IMR-90 (cell line): Measurements from ENCODE around the gene EGF. TPM values are rescaled to one million over a fixed set of nuclear protein-coding genes. Genes with fewer than 3 reads are reported as not detected.

Experiments used
- ATAC-seq: fragments of 200-7000 bp; cut with Tn5 transposase; 2 replicates; pipeline ENCODE4 v1.9.1; 2020; ENCODE audit warnings: low read depth, mild to moderate bottlenecking, moderate library complexity
- BruUV-seq: library from RNA; stranded (reverse); fragments of 400-500 nt; replicated peaks from 2 replicates; lab custom pipeline; 2021; lab: Mats Ljungman, UMichigan
- CTCF ChIA-PET: fragments of 300-600 bp; formaldehyde crosslinking; extraction: SDS; loops from one replicate; lab custom pipeline; 2021; ENCODE audit warnings: antibody characterized with exemption; lab: Yijun Ruan, JAX
- POLR2A ChIA-PET: fragments of 300-600 bp; sonication (Branson Sonifier 250); formaldehyde crosslinking; loops from one replicate; lab custom pipeline; 2022; ENCODE audit warnings: antibody characterized with exemption; ENCODE audit not compliant: unreplicated experiment; lab: Charles Lee
- DNase-seq: peaks from one replicate; pipeline ENCODE4 v3.0.0; 2013
- H2AFZ ChIP-seq: replicated peaks from 2 replicates; pipeline ENCODE3; 2013; ENCODE audit warnings: low read length, mild to moderate bottlenecking; ENCODE audit not compliant: poor library complexity
- H2AK5ac ChIP-seq: 2 replicates; pipeline ENCODE4 v1.6.1; 2013; ENCODE audit warnings: low read depth, low read length, inconsistent platforms
- H2AK9ac ChIP-seq: replicated peaks from 2 replicates; pipeline ENCODE3; 2013; ENCODE audit warnings: mild to moderate bottlenecking, low read depth, low read length, moderate library complexity; ENCODE audit not compliant: poor library complexity
- H2BK120ac ChIP-seq: 2 replicates; pipeline ENCODE4 v1.6.1; 2013; ENCODE audit warnings: low read depth, low read length, inconsistent platforms
- H2BK15ac ChIP-seq: 3 replicates; pipeline ENCODE4 v1.6.1; 2013; ENCODE audit warnings: low read depth, low read length, inconsistent platforms
- H2BK20ac ChIP-seq: 2 replicates; pipeline ENCODE4 v1.6.1; 2013; ENCODE audit warnings: low read depth, mild to moderate bottlenecking, inconsistent platforms, low read length, moderate library complexity
- H2BK5ac ChIP-seq: 2 replicates; pipeline ENCODE4 v1.6.1; 2013; ENCODE audit warnings: mild to moderate bottlenecking, low read depth, low read length, inconsistent platforms; ENCODE audit not compliant: poor library complexity, severe bottlenecking
- H3K14ac ChIP-seq: replicated peaks from 2 replicates; pipeline ENCODE4 v1.6.1; 2013; ENCODE audit warnings: low read depth, low read length, inconsistent platforms
- H3K18ac ChIP-seq: 2 replicates; pipeline ENCODE4 v1.6.1; 2013; ENCODE audit warnings: low read depth, low read length, control low read depth
- H3K23ac ChIP-seq: 2 replicates; pipeline ENCODE4 v1.6.1; 2013; ENCODE audit warnings: low read depth, low read length, inconsistent platforms
- H3K27ac ChIP-seq: 2 replicates; pipeline ENCODE4 v1.5.1; 2013; ENCODE audit warnings: mild to moderate bottlenecking, control low read depth, low read length; ENCODE audit not compliant: insufficient read depth
- H3K27me3 ChIP-seq: 2 replicates; pipeline ENCODE4 v1.6.1; 2013; ENCODE audit warnings: low read length; ENCODE audit not compliant: control insufficient read depth, insufficient read depth
- H3K36me3 ChIP-seq: 2 replicates; pipeline ENCODE4 v1.6.1; 2013; ENCODE audit warnings: low read length, mixed read lengths; ENCODE audit not compliant: control insufficient read depth, insufficient read depth
- H3K4ac ChIP-seq: 2 replicates; pipeline ENCODE4 v1.6.1; 2013; ENCODE audit warnings: low read depth, low read length, inconsistent platforms
- H3K4me1 ChIP-seq: 2 replicates; pipeline ENCODE4 v1.6.1; 2013; ENCODE audit warnings: low read length, mixed read lengths; ENCODE audit not compliant: control insufficient read depth, insufficient read depth
- H3K4me2 ChIP-seq: 2 replicates; pipeline ENCODE4 v1.6.1; 2013; ENCODE audit warnings: low read depth, mild to moderate bottlenecking, control low read depth, low read length, moderate library complexity
- H3K4me3 ChIP-seq: 2 replicates; pipeline ENCODE4 v1.5.1; 2013; ENCODE audit warnings: low read depth, mild to moderate bottlenecking, control low read depth, low read length, moderate library complexity; ENCODE audit not compliant: insufficient read depth
- H3K56ac ChIP-seq: 2 replicates; pipeline ENCODE4 v1.6.1; 2013; ENCODE audit warnings: low read length, inconsistent platforms; ENCODE audit not compliant: insufficient read depth; ENCODE audit errors: extremely low read depth
- H3K79me1 ChIP-seq, 2 experiments: 2 replicates each; pipeline ENCODE4 v1.6.1; 2013; ENCODE audit warnings: low read length in 2 of 2, inconsistent platforms in 1 of 2, low read depth in 1 of 2
- H3K9ac ChIP-seq: 2 replicates; pipeline ENCODE4 v1.6.1; 2013; ENCODE audit warnings: low read depth, low read length, control low read depth
- H3K9me1 ChIP-seq: 2 replicates; pipeline ENCODE4 v1.6.1; 2013; ENCODE audit warnings: low read length, inconsistent platforms; ENCODE audit not compliant: insufficient read depth
- H3K9me3 ChIP-seq: 2 replicates; pipeline ENCODE4 v1.6.1; 2013; ENCODE audit warnings: low read length; ENCODE audit not compliant: control insufficient read depth, insufficient read depth
- H4K20me1 ChIP-seq: 2 replicates; pipeline ENCODE4 v1.6.1; 2013; ENCODE audit warnings: low read length, inconsistent platforms; ENCODE audit not compliant: insufficient read depth
- H4K5ac ChIP-seq: 2 replicates; pipeline ENCODE4 v1.6.1; 2013; ENCODE audit warnings: mild to moderate bottlenecking, low read depth, low read length, control low read depth
- H4K8ac ChIP-seq, 2 experiments: 2 replicates each; pipeline ENCODE4 v1.6.1; 2013; ENCODE audit warnings: low read depth in 2 of 2, low read length in 2 of 2, control low read depth in 1 of 2, inconsistent platforms in 1 of 2
- H4K91ac ChIP-seq: 2 replicates; pipeline ENCODE4 v1.6.1; 2013; ENCODE audit warnings: low read depth, low read length, inconsistent platforms; ENCODE audit not compliant: insufficient read depth
- CHD1 ChIP-seq: IDR thresholded peaks from 2 replicates; pipeline ENCODE4 v1.6.1; 2012; ENCODE audit warnings: low read depth, low read length, improper control_type of control experiment
- FOS ChIP-seq: fragments of 150-350 bp; IDR thresholded peaks from 2 replicates; pipeline ENCODE4 v1.6.1; 2016; ENCODE audit warnings: low read depth, low read length
- MAFK ChIP-seq: IDR thresholded peaks from 2 replicates; pipeline ENCODE4 v1.6.1; 2012; ENCODE audit warnings: low read depth, low read length, improper control_type of control experiment
- MAZ ChIP-seq: IDR thresholded peaks from 2 replicates; pipeline ENCODE4 v1.6.1; 2012; ENCODE audit warnings: low read depth, mild to moderate bottlenecking, low read length, improper control_type of control experiment, moderate library complexity, borderline replicate concordance
- POLR2A ChIP-seq: IDR thresholded peaks from 2 replicates; pipeline ENCODE4 v1.6.1; 2012; ENCODE audit warnings: mild to moderate bottlenecking, low read depth, low read length
- RCOR1 ChIP-seq: IDR thresholded peaks from 2 replicates; pipeline ENCODE4 v1.6.1; 2012; ENCODE audit warnings: mild to moderate bottlenecking, low read length, improper control_type of control experiment; ENCODE audit not compliant: insufficient replicate concordance
- RFX5 ChIP-seq: IDR thresholded peaks from 2 replicates; pipeline ENCODE4 v1.8.0; 2012; ENCODE audit warnings: low read depth, mild to moderate bottlenecking, low read length, moderate library complexity
- SMC3 ChIP-seq: fragments of 150-350 bp; IDR thresholded peaks from 2 replicates; pipeline ENCODE4 v1.6.1; 2016; ENCODE audit warnings: low read depth, mild to moderate bottlenecking, antibody characterized with exemption, low read length, moderate library complexity
- WGBS, 2 experiments: methylation state at CpG; one replicate each; pipeline versions ENCODE4 v1.1.5 to v1.1.7; 2013; ENCODE audit warnings: missing lambda C conversion rate in 2 of 2; ENCODE audit not compliant: insufficient read length in 1 of 2; ENCODE audit errors: extremely low coverage in 2 of 2; 5-methylcytosine and 5-hydroxymethylcytosine counted together
- dilution Hi-C: fragments of 300-500 bp; cut with HindIII; formaldehyde crosslinking; loops from one replicate; pipeline ENCODE4 v1.14.3; 2018; ENCODE audit warnings: low sequenced_read_pairs; ENCODE audit not compliant: unreplicated experiment
- in situ Hi-C: fragments of 300-500 bp; cut with MboI; formaldehyde crosslinking; loops from 3 replicates; pipeline ENCODE4 v1.14.3; 2019; ENCODE audit warnings: low sequenced_read_pairs, inconsistent platforms, mixed read lengths
- intact Hi-C: fragments of 100-400 bp; cut with micrococcal nuclease; formaldehyde crosslinking; loops from 2 replicates; pipeline ENCODE4 v1.10.0; 2022
- polyA plus RNA-seq, 3 experiments: library from polyadenylated mRNA; depleted of rRNA; stranded (reverse); fragments of >200 nt; gene quantifications; 2 replicates each; pipeline ENCODE4 v1.2.3, GENCODE V29; 2012; ENCODE audit warnings: low replicate concordance in 1 of 3
- total RNA-seq: library from RNA; depleted of rRNA; stranded (reverse); fragments of >200 nt; gene quantifications from 2 replicates; pipeline ENCODE4 v1.2.3, GENCODE V29; 2012

EGF gene
- total and polyA plus RNA-seq, 2 of the 4 experiments (the other 2 are of a cell fraction): 1.7 to 2.2 TPM

DNA sequence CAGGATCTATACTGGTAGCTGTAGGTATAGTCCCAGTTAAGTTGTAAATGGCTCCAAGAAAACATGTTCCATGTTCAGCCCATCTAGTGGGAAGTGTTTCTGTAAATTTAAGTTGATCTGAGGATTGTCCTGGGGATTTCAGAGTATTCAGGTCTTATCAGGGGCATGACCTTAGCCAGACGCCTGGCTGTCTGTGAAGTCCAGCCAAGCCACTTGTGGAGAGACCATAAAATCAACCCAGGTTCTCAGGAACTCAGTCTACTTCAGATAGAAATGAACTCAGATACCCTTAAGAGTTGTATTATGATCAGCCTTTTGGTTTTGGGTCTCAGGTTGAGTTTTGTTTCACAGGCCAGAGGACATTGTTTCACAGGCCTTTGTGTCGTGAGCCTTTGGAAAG is 95.9 kb downstream of the EGF start:
- Histone ChIP-seq H4K20me1 (no peaks in the 10 kb centered on the region), H3K23ac (no peak overlapping the region), H3K27me3 (no peaks in the 10 kb centered on the region), H3K18ac (no peak overlapping the region), H2AK5ac (no peak overlapping the region), H3K14ac (no peak overlapping the region), H2BK20ac (no peak overlapping the region), H4K91ac (no peak overlapping the region), H3K56ac (no peak overlapping the region), H3K9me3 (no peaks in the 10 kb centered on the region), H3K27ac (no peak overlapping the region), H2AK9ac (no peak overlapping the region), H3K79me1 (no peaks in the 10 kb centered on the region), H3K4me3 (no peak overlapping the region), H4K8ac (no peak overlapping the region), H2BK15ac (no peak overlapping the region), H3K4ac (no peak overlapping the region), H3K9me1 (no peaks in the 10 kb centered on the region), H2BK5ac (no peak overlapping the region), H4K5ac (no peak overlapping the region), H3K9ac (no peak overlapping the region), H2BK120ac (no peak overlapping the region), H2AFZ (no peak overlapping the region), H3K36me3 (no peaks in the 10 kb centered on the region), H3K4me1 (no peaks in the 10 kb centered on the region), H3K4me2 (no peak overlapping the region)
- in situ Hi-C loops: loop anchor here (5.0 to 25.0 kb wide), 2 partner anchors 199 to 304 kb away; no protein-coding TSS in a partner anchor
- dilution Hi-C loops: no loop called here
- intact Hi-C loops: loop anchor here (5.0 kb wide), 1 partner anchor 309 kb away; no protein-coding TSS in a partner anchor
- WGBS, 2 experiments: no CpG with 5 or more reads among the region's 2 CpGs
- DNase-seq (no peak), ATAC-seq (no peak)
- BruUV-seq: no TSS peak
- ChIA-PET POLR2A (no interaction called here), CTCF (interaction anchor here (1.1 kb wide), 1 partner anchor 38 kb away, joined by 3 read pairs; no protein-coding TSS in a partner anchor)
- no peak for TF ChIP-seq RFX5
- TF ChIP-seq CHD1: no peak
- TF ChIP-seq FOS: no peak
- no peak for TF ChIP-seq RCOR1
- no peak for TF ChIP-seq SMC3
- TF ChIP-seq MAZ: no peak
- no peak for TF ChIP-seq MAFK
- no peak for TF ChIP-seq POLR2A
